K562 (cell line): ENCODE data around the gene TK1. TPM values are rescaled to one million over a fixed set of nuclear protein-coding genes. Genes with fewer than 3 reads are reported as not detected.
A peak's percentile ranks its signal among the peaks of the same experiment; 100 is the strongest.

Experiments used
- ASH1L ChIP-seq: fragments of 450-650 bp; IDR thresholded peaks from 2 replicates; pipeline ENCODE4 v1.6.1; 2018; ENCODE audit warnings: borderline replicate concordance, mild to moderate bottlenecking, low read depth; ENCODE audit not compliant: partially characterized antibody
- CBFB ChIP-seq: sonication (generic); formaldehyde crosslinking; IDR thresholded peaks from 2 replicates; pipeline ENCODE4 v1.4.0; 2020; ENCODE audit warnings: mild to moderate bottlenecking, missing genetic modification reagents
- GTF2A2 ChIP-seq: IDR thresholded peaks from 2 replicates; pipeline ENCODE4 v1.6.1; 2016; ENCODE audit warnings: mild to moderate bottlenecking, missing genetic modification characterization, missing compliant biosample characterization
- MXI1 ChIP-seq: IDR thresholded peaks from 2 replicates; pipeline ENCODE4 v1.6.1; 2011; ENCODE audit warnings: low read depth, mild to moderate bottlenecking, improper control_type of control experiment, low read length
- PHF21A ChIP-seq: fragments of 450-650 bp; IDR thresholded peaks from 2 replicates; pipeline ENCODE4 v1.6.1; 2017; ENCODE audit warnings: low read depth, borderline replicate concordance
- PRDM10 ChIP-seq: fragments of 450-650 bp; IDR thresholded peaks from 2 replicates; pipeline ENCODE4 v1.6.1; 2018; ENCODE audit not compliant: partially characterized antibody
- RBM15 ChIP-seq: fragments of 200-400 bp; formaldehyde crosslinking; IDR thresholded peaks from 2 replicates; pipeline ENCODE4 v1.6.1; 2018; ENCODE audit warnings: mild to moderate bottlenecking, low read length, moderate library complexity; ENCODE audit not compliant: insufficient read depth
- SMARCC2 ChIP-seq: fragments of 450-650 bp; IDR thresholded peaks from 2 replicates; pipeline ENCODE4 v1.6.1; 2017; ENCODE audit warnings: antibody characterized with exemption, moderate library complexity, mild to moderate bottlenecking, low read depth
- SP2 ChIP-seq: IDR thresholded peaks from 2 replicates; pipeline ENCODE4 v1.6.1; 2011; ENCODE audit warnings: mild to moderate bottlenecking, low read depth, low read length, moderate library complexity; ENCODE audit not compliant: poor library complexity, severe bottlenecking; ENCODE audit errors: extremely low read depth
- TEAD1 ChIP-seq, 2 experiments: fragments of 450-650 bp in 1 of 2; sonication (generic) in 1 of 2; formaldehyde crosslinking; IDR thresholded peaks; 2 replicates each; pipeline versions ENCODE4 v1.4.0 to v1.8.0; 2020 to 2022; ENCODE audit warnings: mild to moderate bottlenecking in 2 of 2, missing genetic modification reagents in 1 of 2
- TOE1 ChIP-seq, 2 experiments: fragments of 450-650 bp in 1 of 2; sonication (generic) in 1 of 2; formaldehyde crosslinking in 1 of 2; IDR thresholded peaks; 2 replicates each; pipeline versions ENCODE4 v1.7.1 to v1.8.0; 2016 to 2022; ENCODE audit warnings: borderline replicate concordance in 2 of 2, mild to moderate bottlenecking in 2 of 2, antibody characterized with exemption in 1 of 2, inconsistent platforms in 1 of 2, low read depth in 1 of 2, missing genetic modification reagents in 1 of 2, moderate library complexity in 1 of 2
- ZNF24 ChIP-seq: fragments of 450-650 bp; IDR thresholded peaks from 2 replicates; pipeline ENCODE4 v1.6.1; 2016
- ZNF407 ChIP-seq: fragments of 450-650 bp; IDR thresholded peaks from 2 replicates; pipeline ENCODE4 v1.6.1; 2016; ENCODE audit warnings: low read depth
- ZNF655 ChIP-seq: fragments of 250-450 bp; sonication (Bioruptor Pico); IDR thresholded peaks from 2 replicates; pipeline ENCODE4 v1.5.0; 2021
- polyA plus RNA-seq, 8 experiments: library from polyadenylated mRNA; depleted of rRNA in 4 of 8; stranded (reverse) in 5 of 8; unstranded in 3 of 8; fragments of >200 nt; fragmentation: Nextera tagmentation in 2 of 8; fragmentation: Illumina TruSeq in 1 of 8; extraction: Ambion mirVana in 2 of 8; extraction: Trizol in 1 of 8; gene quantifications; 2 replicates each; pipeline versions ENCODE4 v1.2.1 to v1.2.3, GENCODE V29; 2011 to 2014; ENCODE audit warnings: inconsistent platforms in 1 of 8, missing spikeins in 1 of 8
- total RNA-seq, 7 experiments: library from RNA; depleted of rRNA in 6 of 7; stranded (reverse); fragments of >200 nt in 6 of 7; fragmentation: Illumina TruSeq in 2 of 7; extraction: Trizol in 2 of 7; gene quantifications; 2 replicates each; pipeline versions ENCODE4 v1.2.1 to v1.2.3, GENCODE V29; 2011 to 2021; ENCODE audit warnings: low replicate concordance in 1 of 7

The TK1 gene
- total and polyA plus RNA-seq, 9 of the 15 experiments (the other 6 are each of a cell fraction or from before 2014, with no cell fraction given) = 8.4 to 280 (median 103) TPM

- TF ChIP-seq ZNF407 (no peak), MXI1 (no peak), ASH1L (no peak), GTF2A2 (tag) (no peak), TOE1 (IDR thresholded peaks at IDR 0.05; ENCODE audit: borderline replicate concordance) (0 out of 2 replicates have a peak, but pooled peaks have one; percentile 22), TOE1 (CRISPR knock-in tag; IDR thresholded peaks at IDR 0.05; ENCODE audit: borderline replicate concordance, low read depth) (no peak), TEAD1 (CRISPR knock-in tag; IDR thresholded peaks at IDR 0.05) (0 out of 4 replicates have a peak, but pooled peaks of 1 of the 2 experiments have one; percentile 16), CBFB (no peak), PRDM10 (peak; percentile 44), RBM15 (no peak), ZNF655 (CRISPR knock-in tag) (no peak), PHF21A (no peak), SMARCC2 (no peak; the same call in 1 of the 2 replicates), SP2 (no peak), ZNF24 (no peak)
Observed at GRCh38 chr17:78146471-78146869, 40.4 kb downstream of the TK1 start (continued).
